ENCODE results near the gene ISYNA1.

The ISYNA1 gene

GRCh38 chr19:18418029-18418482, 19.9 kb downstream of the ISYNA1 start:
- DNase-seq = no peak
- Histone ChIP-seq H3K36me3 (ENCODE audit: control insufficient read depth, insufficient read depth, low read length) (no peaks in the 10 kb centered on the region), H2BK15ac (replicated peaks; ENCODE audit: low read depth) (no peak overlapping the region), H3K27ac (ENCODE audit: low read depth, low read length) (peak overlapping the region; percentile 31), H4K8ac (ENCODE audit: low read depth, low read length) (no peak overlapping the region), H2BK5ac (ENCODE audit: low read length) (peak overlapping the region; percentile 80), H3K4me1 (ENCODE audit: control insufficient read depth, low read depth, low read length) (peaks cover 7% of the 10 kb centered on the region), H3K79me2 (ENCODE audit: control insufficient read depth, insufficient read depth, low read length) (peaks cover 5% of the 10 kb centered on the region), H3K56ac (ENCODE audit: low read length) (peak overlapping the region; percentile 95), H3K4me2 (ENCODE audit: low read length) (peak overlapping the region; percentile 66), H2AK5ac (ENCODE audit: low read length) (peak overlapping the region; percentile 74), H3K4me3 (ENCODE audit: low read length) (no peak overlapping the region), H2BK120ac (ENCODE audit: low read depth, low read length) (peak overlapping the region; percentile 14), H3K4ac (ENCODE audit: low read depth, low read length) (peak overlapping the region; percentile 9), H3K27me3 (ENCODE audit: insufficient read depth, low read length, poor library complexity) (no peaks in the 10 kb centered on the region), H4K5ac (ENCODE audit: low read length) (no peak overlapping the region), H3K18ac (ENCODE audit: low read length) (peak overlapping the region; percentile 29), H3K23ac (ENCODE audit: low read length) (no peak overlapping the region), H3K79me1 (ENCODE audit: low read length) (peaks cover 4% of the 10 kb centered on the region), H3K9ac (ENCODE audit: low read length) (peak overlapping the region; percentile 82)
- WGBS (ENCODE audit: extremely low coverage, insufficient coverage, low lambda C conversion rate) = no CpG with 5 or more reads among the region's 30 CpGs

DNA sequence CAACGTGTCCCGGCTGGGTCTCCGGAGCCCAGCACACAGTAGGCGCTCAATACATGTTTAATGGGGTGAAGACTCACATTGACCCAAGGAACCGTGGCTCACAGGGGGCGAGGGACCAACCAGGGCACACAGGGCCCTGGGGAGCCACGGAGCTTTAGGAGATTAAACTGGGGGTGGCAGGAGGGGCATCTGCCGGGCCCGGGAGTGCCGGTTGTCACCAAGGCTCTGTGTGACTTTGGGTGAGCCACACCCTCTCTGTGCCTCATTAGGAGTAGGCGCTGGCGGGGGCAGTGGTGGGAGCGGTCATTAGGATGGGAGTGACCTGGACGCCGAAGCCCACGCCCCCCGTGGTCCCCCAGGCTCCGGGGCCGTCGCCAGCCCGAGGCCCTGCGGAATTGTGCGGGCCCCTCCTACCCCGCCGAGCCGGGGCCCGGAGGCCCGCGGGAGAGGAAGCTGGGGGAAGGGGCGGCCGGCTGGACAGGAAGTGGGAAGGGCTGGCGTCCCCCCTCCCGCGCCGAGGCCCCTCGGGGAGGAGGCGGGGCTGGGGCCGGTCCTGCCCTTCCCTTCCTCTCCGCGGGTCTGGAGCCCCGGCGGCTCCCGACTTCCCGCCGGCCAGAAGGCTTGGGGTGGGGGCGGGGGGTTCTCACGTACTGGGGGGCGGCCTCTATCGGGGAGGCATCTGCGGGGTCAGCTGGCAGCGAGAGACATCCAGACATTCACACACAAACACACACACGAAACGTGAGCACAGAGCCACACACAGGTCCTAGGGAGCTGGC, 20.5 kb downstream of the ISYNA1 start:
- H3K23ac ChIP-seq (ENCODE audit: low read length) = no peak overlapping the region
- no CpG with 5 or more reads among the region's 53 CpGs for WGBS (ENCODE audit: extremely low coverage, insufficient coverage, low lambda C conversion rate)
- no peak overlapping the region for H4K5ac ChIP-seq (ENCODE audit: low read length)
- peaks cover 4% of the 10 kb centered on the region for H3K79me1 ChIP-seq (ENCODE audit: low read length)
- H4K8ac ChIP-seq (ENCODE audit: low read depth, low read length) = peak overlapping the region; percentile 58
- H3K36me3 ChIP-seq (ENCODE audit: control insufficient read depth, insufficient read depth, low read length) = no peaks in the 10 kb centered on the region
- peak overlapping the region; percentile 90 for H3K4ac ChIP-seq (ENCODE audit: low read depth, low read length)
- H2AK5ac ChIP-seq (ENCODE audit: low read length) = peak overlapping the region; percentile 74
- H3K27me3 ChIP-seq (ENCODE audit: insufficient read depth, low read length, poor library complexity) = no peaks in the 10 kb centered on the region
- no peak overlapping the region for H2BK15ac ChIP-seq (replicated peaks; ENCODE audit: low read depth)
- H3K4me3 ChIP-seq (ENCODE audit: low read length) = no peak overlapping the region
- H3K9ac ChIP-seq (ENCODE audit: low read length) = peak overlapping the region; percentile 82
- peak overlapping the region; percentile 88 for H3K4me2 ChIP-seq (ENCODE audit: low read length)
- H3K27ac ChIP-seq (ENCODE audit: low read depth, low read length) = peak overlapping the region; percentile 91
- H3K56ac ChIP-seq (ENCODE audit: low read length) = peak overlapping the region; percentile 95
- H2BK5ac ChIP-seq (ENCODE audit: low read length) = peak overlapping the region; percentile 80
- DNase-seq = peak; percentile 94
- peaks cover 5% of the 10 kb centered on the region for H3K79me2 ChIP-seq (ENCODE audit: control insufficient read depth, insufficient read depth, low read length)
- H3K4me1 ChIP-seq (ENCODE audit: control insufficient read depth, low read depth, low read length) = peaks cover 7% of the 10 kb centered on the region
- peak overlapping the region; percentile 16 for H2BK120ac ChIP-seq (ENCODE audit: low read depth, low read length)
- peak overlapping the region; percentile 78 for H3K18ac ChIP-seq (ENCODE audit: low read length)

GRCh38 chr19:18416778-18417249, 21.1 kb downstream of the ISYNA1 start:
- no CpG with 5 or more reads among the region's 44 CpGs for WGBS (ENCODE audit: extremely low coverage, insufficient coverage, low lambda C conversion rate)
- Histone ChIP-seq H3K4ac (ENCODE audit: low read depth, low read length) (peak overlapping the region; percentile 90), H3K27ac (ENCODE audit: low read depth, low read length) (peak overlapping the region; percentile 96), H3K4me1 (ENCODE audit: control insufficient read depth, low read depth, low read length) (peaks cover 7% of the 10 kb centered on the region), H3K79me1 (ENCODE audit: low read length) (peaks cover 4% of the 10 kb centered on the region), H3K23ac (ENCODE audit: low read length) (no peak overlapping the region), H3K4me3 (ENCODE audit: low read length) (no peak overlapping the region), H3K27me3 (ENCODE audit: insufficient read depth, low read length, poor library complexity) (no peaks in the 10 kb centered on the region), H3K36me3 (ENCODE audit: control insufficient read depth, insufficient read depth, low read length) (no peaks in the 10 kb centered on the region), H4K8ac (ENCODE audit: low read depth, low read length) (peak overlapping the region; percentile 58), H3K9ac (ENCODE audit: low read length) (peak overlapping the region; percentile 60), H3K79me2 (ENCODE audit: control insufficient read depth, insufficient read depth, low read length) (peaks cover 2% of the 10 kb centered on the region), H3K18ac (ENCODE audit: low read length) (peak overlapping the region; percentile 78), H3K56ac (ENCODE audit: low read length) (peak overlapping the region; percentile 85), H2BK120ac (ENCODE audit: low read depth, low read length) (peak overlapping the region; percentile 49), H3K4me2 (ENCODE audit: low read length) (peak overlapping the region; percentile 88), H2BK5ac (ENCODE audit: low read length) (peak overlapping the region; percentile 57), H4K5ac (ENCODE audit: low read length) (no peak overlapping the region), H2AK5ac (ENCODE audit: low read length) (no peak overlapping the region), H2BK15ac (replicated peaks; ENCODE audit: low read depth) (no peak overlapping the region)
- DNase-seq = peak; percentile 96

GRCh38 chr19:18415178-18415867, 22.6 kb downstream of the ISYNA1 start:
- no peak overlapping the region for H2BK120ac ChIP-seq (ENCODE audit: low read depth, low read length)
- no peak overlapping the region for H3K18ac ChIP-seq (ENCODE audit: low read length)
- H3K56ac ChIP-seq (ENCODE audit: low read length) = peak overlapping the region; percentile 10
- H4K5ac ChIP-seq (ENCODE audit: low read length) = no peak overlapping the region
- H3K4me3 ChIP-seq (ENCODE audit: low read length) = no peak overlapping the region
- no peak overlapping the region for H4K8ac ChIP-seq (ENCODE audit: low read depth, low read length)
- WGBS (ENCODE audit: extremely low coverage, insufficient coverage, low lambda C conversion rate) = no CpG with 5 or more reads among the region's 25 CpGs
- peaks cover 7% of the 10 kb centered on the region for H3K4me1 ChIP-seq (ENCODE audit: control insufficient read depth, low read depth, low read length)
- no peak for DNase-seq
- no peaks in the 10 kb centered on the region for H3K79me1 ChIP-seq (ENCODE audit: low read length)
- no peak overlapping the region for H3K9ac ChIP-seq (ENCODE audit: low read length)
- H2BK15ac ChIP-seq (replicated peaks; ENCODE audit: low read depth) = no peak overlapping the region
- H3K27ac ChIP-seq (ENCODE audit: low read depth, low read length) = no peak overlapping the region
- no peak overlapping the region for H2AK5ac ChIP-seq (ENCODE audit: low read length)
- H3K27me3 ChIP-seq (ENCODE audit: insufficient read depth, low read length, poor library complexity) = no peaks in the 10 kb centered on the region
- H3K4me2 ChIP-seq (ENCODE audit: low read length) = no peak overlapping the region
- H3K79me2 ChIP-seq (ENCODE audit: control insufficient read depth, insufficient read depth, low read length) = no peaks in the 10 kb centered on the region
- H3K23ac ChIP-seq (ENCODE audit: low read length) = no peak overlapping the region
- no peaks in the 10 kb centered on the region for H3K36me3 ChIP-seq (ENCODE audit: control insufficient read depth, insufficient read depth, low read length)
- no peak overlapping the region for H2BK5ac ChIP-seq (ENCODE audit: low read length)
- H3K4ac ChIP-seq (ENCODE audit: low read depth, low read length) = no peak overlapping the region

DNA sequence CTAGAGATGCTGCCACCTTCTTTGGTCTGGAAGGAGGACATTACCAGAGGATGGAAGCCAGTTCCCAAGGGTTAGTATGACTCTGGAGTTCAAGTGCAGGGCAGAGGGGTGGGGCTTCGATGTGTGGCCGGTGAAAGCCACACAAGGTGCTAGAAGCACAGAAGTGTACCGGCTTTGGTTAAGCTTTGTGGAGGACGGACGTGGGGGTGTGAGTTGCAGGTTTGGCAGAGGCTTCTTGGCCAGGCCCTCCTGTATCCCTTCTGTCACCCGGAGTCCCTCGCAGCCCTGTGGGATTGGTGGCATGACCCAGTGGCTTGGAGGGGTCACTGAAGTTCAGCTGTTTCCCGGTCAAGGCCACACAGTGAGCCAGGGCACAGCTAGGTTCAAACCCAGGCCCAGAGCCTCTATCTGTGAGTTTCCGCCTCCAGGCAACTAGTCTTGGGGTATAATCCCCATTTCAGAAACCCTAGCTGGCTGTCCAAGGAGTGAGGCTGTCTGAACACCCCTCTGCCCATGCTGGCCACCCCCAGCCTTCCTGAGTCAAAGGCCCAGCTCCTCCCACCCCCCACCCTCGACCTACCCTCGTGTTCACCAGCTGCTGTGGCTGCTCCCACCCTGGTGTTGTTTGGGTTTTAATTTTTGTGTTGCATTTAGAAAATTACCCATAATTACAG, 23.3 kb downstream of the ISYNA1 start:
- H2BK15ac ChIP-seq (replicated peaks; ENCODE audit: low read depth) = no peak overlapping the region
- no peaks in the 10 kb centered on the region for H3K27me3 ChIP-seq (ENCODE audit: insufficient read depth, low read length, poor library complexity)
- H3K36me3 ChIP-seq (ENCODE audit: control insufficient read depth, insufficient read depth, low read length) = no peaks in the 10 kb centered on the region
- no peak overlapping the region for H3K9ac ChIP-seq (ENCODE audit: low read length)
- H3K79me2 ChIP-seq (ENCODE audit: control insufficient read depth, insufficient read depth, low read length) = no peaks in the 10 kb centered on the region
- H4K8ac ChIP-seq (ENCODE audit: low read depth, low read length) = no peak overlapping the region
- H3K56ac ChIP-seq (ENCODE audit: low read length) = peak overlapping the region; percentile 10
- H3K4me2 ChIP-seq (ENCODE audit: low read length) = no peak overlapping the region
- no peak overlapping the region for H3K18ac ChIP-seq (ENCODE audit: low read length)
- H2AK5ac ChIP-seq (ENCODE audit: low read length) = no peak overlapping the region
- DNase-seq = no peak
- H3K4ac ChIP-seq (ENCODE audit: low read depth, low read length) = no peak overlapping the region
- no peak overlapping the region for H3K4me3 ChIP-seq (ENCODE audit: low read length)
- H3K27ac ChIP-seq (ENCODE audit: low read depth, low read length) = no peak overlapping the region
- no peak overlapping the region for H2BK5ac ChIP-seq (ENCODE audit: low read length)
- H3K23ac ChIP-seq (ENCODE audit: low read length) = no peak overlapping the region
- WGBS (ENCODE audit: extremely low coverage, insufficient coverage, low lambda C conversion rate) = no CpG with 5 or more reads among the region's 11 CpGs
- no peaks in the 10 kb centered on the region for H3K79me1 ChIP-seq (ENCODE audit: low read length)
- H3K4me1 ChIP-seq (ENCODE audit: control insufficient read depth, low read depth, low read length) = peaks cover 7% of the 10 kb centered on the region
- H2BK120ac ChIP-seq (ENCODE audit: low read depth, low read length) = no peak overlapping the region
- H4K5ac ChIP-seq (ENCODE audit: low read length) = no peak overlapping the region
